ENCODE data around the gene LOXL3. TPM values are rescaled to one million over a fixed set of nuclear protein-coding genes. Genes with fewer than 3 reads are reported as not detected.
"Not testable (repeated sequence)": the region's sequence is repeated elsewhere in the genome, so short reads cannot be mapped to it uniquely, and the experiment has no call there.

LOXL3 gene
- total RNA-seq, 4 donors from 2014 or later: 0.98 to 5.6 (median 2.2) TPM

DNA sequence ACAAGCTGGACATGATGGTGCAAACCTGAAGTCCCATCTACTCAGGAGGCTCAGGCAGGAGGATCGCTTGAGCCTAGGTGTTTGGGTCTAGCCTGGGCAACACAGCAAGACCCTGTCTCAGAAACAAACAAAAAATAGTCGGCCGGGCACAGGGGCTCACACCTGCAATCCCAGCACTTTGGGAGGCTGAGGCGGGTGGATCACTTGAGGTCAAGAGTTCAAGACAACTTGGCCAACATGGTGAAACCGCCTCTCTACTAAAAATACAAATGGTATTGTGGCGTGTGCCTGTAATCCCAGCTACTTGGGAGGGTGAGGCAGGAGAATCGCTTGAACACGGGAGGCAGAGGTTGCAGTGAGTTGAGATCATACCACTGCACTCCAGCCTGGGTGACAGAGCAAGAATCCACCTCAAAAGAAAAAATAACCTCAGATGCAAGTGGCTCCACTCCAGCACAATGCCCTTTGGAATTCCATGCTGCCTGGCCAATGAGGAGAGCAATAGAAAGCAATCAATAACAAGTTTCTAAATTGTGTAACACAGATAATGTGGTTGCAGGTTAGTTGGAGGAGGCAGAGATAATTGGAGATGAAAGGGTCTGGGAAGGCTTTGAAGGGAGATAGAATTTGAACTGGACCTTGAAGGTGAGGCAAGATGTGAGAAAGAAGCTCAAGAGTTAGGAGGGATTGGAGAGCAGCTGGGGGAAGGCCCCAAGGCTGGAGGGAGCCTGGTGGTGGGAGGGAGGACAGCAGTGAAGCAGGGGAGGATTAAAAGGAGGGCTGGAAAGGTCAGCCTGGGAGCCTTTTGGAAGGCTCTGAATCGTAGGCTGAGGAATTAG is 64.9 kb downstream of the LOXL3 start:
- H3K27me3 ChIP-seq: no peaks in the 10 kb centered on the region
- intact Hi-C loops (cut with DNase I): no loop called here
- TF ChIP-seq POLR2A (IDR thresholded peaks at IDR 0.05): no peak
- TF ChIP-seq, protein P1, sequence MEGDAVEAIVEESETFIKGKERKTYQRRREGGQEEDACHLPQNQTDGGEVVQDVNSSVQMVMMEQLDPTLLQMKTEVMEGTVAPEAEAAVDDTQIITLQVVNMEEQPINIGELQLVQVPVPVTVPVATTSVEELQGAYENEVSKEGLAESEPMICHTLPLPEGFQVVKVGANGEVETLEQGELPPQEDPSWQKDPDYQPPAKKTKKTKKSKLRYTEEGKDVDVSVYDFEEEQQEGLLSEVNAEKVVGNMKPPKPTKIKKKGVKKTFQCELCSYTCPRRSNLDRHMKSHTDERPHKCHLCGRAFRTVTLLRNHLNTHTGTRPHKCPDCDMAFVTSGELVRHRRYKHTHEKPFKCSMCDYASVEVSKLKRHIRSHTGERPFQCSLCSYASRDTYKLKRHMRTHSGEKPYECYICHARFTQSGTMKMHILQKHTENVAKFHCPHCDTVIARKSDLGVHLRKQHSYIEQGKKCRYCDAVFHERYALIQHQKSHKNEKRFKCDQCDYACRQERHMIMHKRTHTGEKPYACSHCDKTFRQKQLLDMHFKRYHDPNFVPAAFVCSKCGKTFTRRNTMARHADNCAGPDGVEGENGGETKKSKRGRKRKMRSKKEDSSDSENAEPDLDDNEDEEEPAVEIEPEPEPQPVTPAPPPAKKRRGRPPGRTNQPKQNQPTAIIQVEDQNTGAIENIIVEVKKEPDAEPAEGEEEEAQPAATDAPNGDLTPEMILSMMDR (IDR thresholded peaks at IDR 0.05): no peak
- no peak overlapping the region for H3K4me3 ChIP-seq (replicated peaks in 1 of 3)
- peaks cover 29 to 48% of the 10 kb centered on the region in 2 donors for H3K36me3 ChIP-seq
- peaks cover under 1 to 4% of the 10 kb centered on the region in 2 donors for H3K4me1 ChIP-seq
- DNase-seq: no peak
- H3K27ac ChIP-seq: no peak overlapping the region
- H3K9me3 ChIP-seq: no peaks in the 10 kb centered on the region
- WGBS, 2 donors: 88 to 91% methylated on average over 9 of the region's 9 CpGs

DNA sequence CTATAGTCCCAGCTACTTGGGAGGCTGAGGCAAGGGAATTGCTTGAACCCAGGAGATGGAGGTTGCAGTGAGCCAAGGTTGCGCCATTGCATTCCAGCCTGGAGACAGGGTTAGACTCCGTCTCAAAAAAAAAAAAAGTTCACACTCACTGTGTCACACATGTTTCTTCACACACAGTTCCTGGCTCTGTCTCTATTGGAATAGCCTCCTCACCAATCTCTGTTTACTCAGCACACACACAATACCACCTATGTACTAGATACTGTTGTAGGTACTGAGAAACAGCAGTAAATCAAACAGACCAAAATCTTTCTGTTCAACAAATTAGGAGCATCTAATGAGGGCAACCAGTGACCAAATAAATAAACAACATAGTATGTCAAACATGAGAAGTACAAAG is 67.6 kb downstream of the LOXL3 start:
- no peak for DNase-seq
- Histone ChIP-seq H3K27ac (no peak overlapping the region), H3K36me3 (peaks cover 17 to 22% of the 10 kb centered on the region in 2 donors), H3K4me1 (peaks cover 18 to 20% of the 10 kb centered on the region in 2 donors), H3K4me3 (replicated peaks in 1 of 3) (no peak overlapping the region), H3K9me3 (no peaks in the 10 kb centered on the region), H3K27me3 (no peaks in the 10 kb centered on the region)
- WGBS, 2 donors: 92 to 100% methylated on average over 2 of the region's 2 CpGs
- intact Hi-C loops (cut with DNase I): no loop called here
- TF ChIP-seq POLR2A (IDR thresholded peaks at IDR 0.05): no peak
- TF ChIP-seq, protein P1 (IDR thresholded peaks at IDR 0.05): no peak

DNA sequence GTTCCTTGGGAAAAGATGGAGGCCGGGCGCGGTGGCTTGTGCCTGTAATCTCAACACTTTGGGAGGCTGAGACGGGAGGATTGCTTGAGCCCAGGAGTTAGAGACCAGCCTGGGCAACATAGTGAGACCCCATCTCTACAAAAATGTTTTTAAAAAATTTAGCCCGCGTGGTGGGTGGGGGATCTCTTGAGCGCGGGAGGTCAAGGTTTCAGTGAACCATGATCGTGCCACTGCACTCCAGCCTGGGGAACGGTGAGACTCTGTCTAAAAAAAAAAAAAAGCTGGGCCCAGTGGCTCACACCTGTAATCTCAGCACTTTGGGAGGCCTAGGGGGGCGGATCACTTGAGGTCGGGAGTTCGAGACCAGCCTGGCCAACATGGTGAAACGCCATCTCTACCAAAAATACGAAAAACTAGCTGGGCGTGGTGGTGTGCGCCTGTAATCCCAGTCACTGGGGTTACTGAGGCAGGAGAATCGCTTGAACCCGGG is 70.0 kb downstream of the LOXL3 start:
- H3K4me1 ChIP-seq: peaks cover 22 to 27% of the 10 kb centered on the region in 2 donors
- H3K9me3 ChIP-seq, H3K36me3 ChIP-seq, DNase-seq, H3K27me3 ChIP-seq: not testable (repeated sequence)
- intact Hi-C loops (cut with DNase I): loop anchor here (2.0 kb wide), 1 partner anchor 105 kb away; no protein-coding TSS in a partner anchor
- H3K27ac ChIP-seq: peak overlapping the region in 1 of 3 donors; percentile 87
- 80 to 82% methylated on average over 19 of the region's 19 CpGs for WGBS, 2 donors
- H3K4me3 ChIP-seq (replicated peaks in 1 of 3): peak overlapping the region in 1 of 3 donors; percentile 87

DNA sequence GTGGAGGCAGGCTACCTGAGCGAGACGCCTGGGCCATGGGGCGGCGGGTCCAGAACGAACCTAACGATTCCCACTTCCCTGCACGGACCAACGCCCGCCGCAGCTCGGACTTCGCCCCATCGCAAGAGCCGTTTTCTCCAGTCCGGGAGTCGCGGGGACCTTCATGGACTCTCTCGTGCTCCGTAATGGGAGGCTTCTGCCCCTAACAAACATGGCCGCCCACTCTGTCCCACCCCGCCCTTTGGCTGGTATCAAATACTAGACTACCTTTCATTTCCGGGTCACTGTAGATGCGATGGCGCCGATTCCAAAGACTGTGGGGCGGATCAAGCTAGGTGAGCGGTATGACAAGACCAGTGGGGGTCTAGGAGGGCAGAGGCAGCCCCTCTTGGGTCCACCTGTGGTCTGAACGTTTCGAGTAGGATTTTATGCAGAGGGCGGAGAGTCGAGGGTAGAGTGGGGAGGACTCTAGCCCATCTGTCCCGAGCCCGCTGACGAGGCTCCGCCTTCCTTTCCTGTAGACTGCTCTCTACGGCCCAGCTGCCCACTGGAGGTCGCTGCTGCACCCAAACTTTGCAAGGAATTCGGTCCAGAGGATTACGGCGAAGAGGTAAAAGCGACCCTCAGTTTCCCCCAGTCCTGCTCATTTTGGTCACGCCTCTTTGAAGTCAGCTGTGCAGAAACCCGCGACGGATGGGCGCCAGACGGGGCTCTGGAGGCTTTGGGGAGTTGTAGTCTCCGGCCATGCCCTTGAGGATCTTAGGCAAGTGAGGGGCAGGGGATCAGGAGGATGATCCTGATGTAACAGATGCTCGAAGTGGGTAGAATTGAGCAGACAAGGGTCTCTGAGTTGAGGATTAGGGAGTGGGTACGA is 70.7 kb downstream of the LOXL3 start, which contains the start of the genes CCDC142 and TTC31:
Gene CCDC142 (minus strand): TSS at position 198 of the 874 bp plus-strand sequence. CDS start 161 bp downstream, at position 37.
Gene TTC31 (plus strand): TSS at position 281 of the 874 bp plus-strand sequence. CDS start 15 bp downstream, at position 296.
- H3K4me3 ChIP-seq (replicated peaks in 1 of 3): peak within 1 kb of the TSS; percentile 49 to 87 (median 84)
- H3K27ac ChIP-seq: peak within 1 kb of the TSS; percentile 38 to 91 (median 87)
- H3K4me1 ChIP-seq: peaks cover 22 to 27% of the 10 kb centered on the region in 2 donors
- WGBS, 2 donors: 1% methylated on average over 30 to 38 of the region's 50 CpGs
- no peaks in the 10 kb centered on the region for H3K9me3 ChIP-seq
- peak in 1 of 2 donors; percentile 54 for TF ChIP-seq POLR2A (IDR thresholded peaks at IDR 0.05)
- TF ChIP-seq, protein P1 (IDR thresholded peaks at IDR 0.05): peak; percentile 52 to 95 (median 88)
- no peaks in the 10 kb centered on the region for H3K27me3 ChIP-seq
- peaks cover 0 to 8% of the 10 kb centered on the region in 2 donors for H3K36me3 ChIP-seq
- intact Hi-C loops (cut with DNase I): no loop called here
- peak; percentile 97 to 98 for DNase-seq

Other genes starting within 250 kb of the LOXL3 start
- 10 to 100 TPM; 18.3 to 94.5 (median 59.8) TPM for gene SLC4A5, start 210.5 kb downstream of the LOXL3 start, total RNA-seq
- gene DCTN1, start 173.6 kb downstream of the LOXL3 start, total RNA-seq: 100 to 1,000 TPM in 3 of 4 donors, 10 to 100 TPM in 1; 82.6 to 124 (median 108) TPM
- 1 to 10 TPM; 2.3 to 3.4 (median 3.1) TPM for gene C2orf81, start 132.3 kb downstream of the LOXL3 start, total RNA-seq
- gene WDR54, start 132.2 kb downstream of the LOXL3 start, total RNA-seq: 10 to 100 TPM in 3 of 4 donors, 1 to 10 TPM in 1; 6.5 to 19.3 (median 13.6) TPM
- gene RTKN, start 112.0 kb downstream of the LOXL3 start, total RNA-seq: 10 to 100 TPM; 24.5 to 41.9 (median 35.6) TPM
- gene INO80B, start 98.9 kb downstream of the LOXL3 start, total RNA-seq: 10 to 100 TPM; 19.9 to 74.4 (median 46.1) TPM
- 100 to 1,000 TPM in 2 of 4 donors, 10 to 100 TPM in 2; 60.7 to 119 (median 102) TPM for gene WBP1, start 95.5 kb downstream of the LOXL3 start, total RNA-seq
- 10 to 100 TPM; 40.9 to 57.6 (median 51.3) TPM for gene MOGS, start 88.6 kb downstream of the LOXL3 start, total RNA-seq
- gene MRPL53, start 81.3 kb downstream of the LOXL3 start, total RNA-seq: 10 to 100 TPM; 15.0 to 49.4 (median 40.9) TPM
- gene CCDC142, start 70.9 kb downstream of the LOXL3 start, total RNA-seq: 10 to 100 TPM; 13.6 to 58.7 (median 31.3) TPM
- gene TTC31, start 70.9 kb downstream of the LOXL3 start, total RNA-seq: 10 to 100 TPM; 18.9 to 38.0 (median 22.4) TPM
- 1 to 10 TPM in 2 of 4 donors, under 1 TPM in 1, not detected in 1; 0.50 to 2.6 (median 1.9) TPM for gene LBX2, start 54.3 kb downstream of the LOXL3 start, total RNA-seq
- 10 to 100 TPM; 11.0 to 25.9 (median 17.1) TPM for gene PCGF1, start 46.2 kb downstream of the LOXL3 start, total RNA-seq
- not detected for gene TLX2, start 39.5 kb downstream of the LOXL3 start, total RNA-seq
- gene DQX1, start 27.7 kb downstream of the LOXL3 start, total RNA-seq: not detected
- gene AUP1, start 24.2 kb downstream of the LOXL3 start, total RNA-seq: 100 to 1,000 TPM in 3 of 4 donors, 10 to 100 TPM in 1; 93.7 to 168 (median 112) TPM
- gene HTRA2, start 24.0 kb downstream of the LOXL3 start, total RNA-seq: 10 to 100 TPM; 27.3 to 45.9 (median 37.5) TPM
- 10 to 100 TPM; 14.4 to 19.4 (median 18.4) TPM for gene DOK1, start 778 bp upstream of the LOXL3 start, total RNA-seq
- 1 to 10 TPM in 3 of 4 donors, under 1 TPM in 1; 0.81 to 2.6 (median 1.8) TPM for gene M1AP, start 94.4 kb upstream of the LOXL3 start, total RNA-seq
- gene SEMA4F, start 100.3 kb upstream of the LOXL3 start, total RNA-seq: 1 to 10 TPM; 4.3 to 7.2 (median 6.1) TPM

Data from thyroid gland (tissue), 4 donors.